HG03457 (cell line): ENCODE measurements around the gene CCSER1.
"Not testable (repeated sequence)": the region's sequence is repeated elsewhere in the genome, so short reads cannot be mapped to it uniquely, and the experiment has no call there.

Source experiments
- ATAC-seq: cut with Tn5 transposase; IDR thresholded peaks from one replicate; pipeline ENCODE4 v1.9.1; 2021; ENCODE audit warnings: moderate number of reproducible peaks; ENCODE audit not compliant: unreplicated experiment

CCSER1 gene

DNA sequence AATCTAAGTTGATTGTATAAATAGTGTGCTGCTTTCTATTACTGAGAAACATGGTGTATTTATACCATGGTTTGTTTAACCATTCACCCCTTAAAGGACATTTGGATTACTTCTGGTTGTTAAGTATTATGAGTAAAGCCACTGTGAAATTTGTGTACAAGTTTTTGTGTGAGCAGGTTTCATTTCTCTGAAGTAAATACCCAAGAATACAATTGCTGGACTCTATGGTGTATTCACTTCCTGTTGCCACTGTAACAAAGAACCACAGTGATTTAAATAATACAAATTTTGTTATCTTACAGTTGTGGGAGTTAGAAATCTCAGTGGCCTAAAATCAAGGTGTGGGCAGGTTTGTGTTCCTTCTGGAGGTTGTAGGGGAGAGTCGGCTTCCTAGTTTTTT lies 869.6 kb downstream of the CCSER1 start:
- ATAC-seq = peak; percentile 82

- ATAC-seq = no peak
Measured at GRCh38 chr4:91015861-91016260, 888.7 kb downstream of the CCSER1 start.

DNA sequence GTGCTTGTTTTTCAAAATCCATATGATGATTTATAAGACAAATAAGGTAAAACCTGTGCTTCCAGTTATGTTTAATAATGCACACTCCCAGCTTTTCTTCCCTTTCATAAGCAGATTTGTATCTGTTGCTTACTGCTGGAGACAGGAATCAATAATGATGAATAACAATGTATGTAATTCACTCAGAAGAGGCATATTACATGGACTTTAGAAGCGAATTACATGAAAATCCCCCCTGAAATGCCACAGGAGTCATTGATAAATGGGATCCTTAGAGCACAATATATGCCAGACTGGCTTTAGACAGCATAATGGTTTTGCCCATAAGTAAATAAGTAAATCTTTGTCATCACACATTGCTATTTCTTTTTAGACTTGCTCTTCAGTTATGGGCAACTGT lies 892.3 kb downstream of the CCSER1 start:
- no peak for ATAC-seq

- ATAC-seq = no peak
Measured at GRCh38 chr4:91025241-91026148, 898.3 kb downstream of the CCSER1 start.

DNA sequence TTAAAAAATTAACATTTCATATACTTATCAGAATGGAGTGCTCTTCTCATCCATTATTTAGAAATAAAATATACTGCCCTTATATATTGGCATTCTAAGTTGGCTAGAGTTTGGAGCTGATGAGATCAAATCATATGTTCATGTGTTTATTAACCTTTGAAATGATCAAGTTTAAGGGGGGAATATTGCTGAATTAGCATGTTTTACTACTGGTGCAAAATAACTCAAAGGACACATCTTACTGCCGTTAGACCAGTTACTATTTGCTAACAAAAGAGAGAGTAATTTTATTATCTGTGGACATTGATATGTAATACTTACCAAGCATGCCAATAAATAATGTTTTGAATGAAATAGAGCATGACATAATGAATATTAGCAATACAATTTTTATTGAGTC lies 901.0 kb downstream of the CCSER1 start:
- no peak for ATAC-seq

GRCh38 chr4:91031761-91032160 lies 904.6 kb downstream of the CCSER1 start:
- ATAC-seq = no peak

DNA sequence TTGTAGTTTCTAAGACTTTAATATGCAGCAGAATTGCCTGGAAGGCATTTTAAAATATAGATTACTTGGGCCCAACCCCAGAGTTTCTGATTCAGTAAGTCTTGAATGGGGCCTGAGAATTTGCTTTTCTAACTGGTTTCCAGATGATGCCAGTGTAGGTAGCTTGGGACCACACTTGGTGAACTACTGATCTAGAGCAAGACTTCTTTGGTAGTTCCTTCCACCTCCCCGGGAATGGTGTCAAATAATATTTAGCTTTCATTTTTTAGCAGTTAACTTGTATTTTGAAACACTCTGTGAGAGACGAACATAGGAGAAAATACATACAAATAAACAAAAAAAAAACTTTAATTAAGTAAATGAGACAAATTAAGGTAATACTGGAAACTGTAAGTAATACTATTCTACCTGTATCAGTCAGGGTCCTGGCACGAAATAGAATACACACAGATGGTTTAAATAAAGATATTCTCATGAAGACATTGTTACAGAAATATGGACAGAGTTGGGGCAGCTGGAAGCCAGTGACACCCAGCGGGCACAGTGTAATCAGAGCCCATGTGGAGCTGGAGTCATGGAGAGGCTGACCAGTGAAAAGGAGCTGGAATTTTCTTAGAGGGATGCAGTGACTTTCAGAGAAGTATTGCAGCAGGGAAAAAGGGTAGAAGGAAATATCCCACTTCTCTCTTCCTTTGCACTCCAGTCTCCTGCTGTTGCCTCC lies 905.7 kb downstream of the CCSER1 start:
- ATAC-seq = no peak

GRCh38 chr4:91035276-91035675 lies 908.1 kb downstream of the CCSER1 start:
- no peak for ATAC-seq

DNA sequence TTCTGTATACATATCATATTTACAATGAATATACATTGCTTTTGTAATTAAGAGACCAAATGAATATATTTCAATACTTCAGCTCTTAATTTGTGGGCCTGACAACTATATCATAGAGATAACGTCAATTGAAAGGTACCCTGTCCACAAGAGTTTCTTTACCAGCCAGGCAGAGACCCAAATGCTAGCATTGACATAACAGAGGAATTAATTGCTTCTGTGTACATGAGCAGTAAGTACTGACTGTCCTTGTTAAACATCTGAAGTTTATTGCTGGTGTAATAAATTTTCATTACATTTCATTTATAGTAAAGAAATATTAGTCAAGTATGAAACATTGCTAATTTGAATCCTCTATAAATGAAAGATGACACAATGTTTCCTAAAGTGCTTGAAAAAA lies 910.8 kb downstream of the CCSER1 start:
- no peak for ATAC-seq

- ATAC-seq = no peak
Measured at GRCh38 chr4:91057871-91058270, 930.7 kb downstream of the CCSER1 start.

- no peak for ATAC-seq
Measured at GRCh38 chr4:91058345-91058744, 931.2 kb downstream of the CCSER1 start.

DNA sequence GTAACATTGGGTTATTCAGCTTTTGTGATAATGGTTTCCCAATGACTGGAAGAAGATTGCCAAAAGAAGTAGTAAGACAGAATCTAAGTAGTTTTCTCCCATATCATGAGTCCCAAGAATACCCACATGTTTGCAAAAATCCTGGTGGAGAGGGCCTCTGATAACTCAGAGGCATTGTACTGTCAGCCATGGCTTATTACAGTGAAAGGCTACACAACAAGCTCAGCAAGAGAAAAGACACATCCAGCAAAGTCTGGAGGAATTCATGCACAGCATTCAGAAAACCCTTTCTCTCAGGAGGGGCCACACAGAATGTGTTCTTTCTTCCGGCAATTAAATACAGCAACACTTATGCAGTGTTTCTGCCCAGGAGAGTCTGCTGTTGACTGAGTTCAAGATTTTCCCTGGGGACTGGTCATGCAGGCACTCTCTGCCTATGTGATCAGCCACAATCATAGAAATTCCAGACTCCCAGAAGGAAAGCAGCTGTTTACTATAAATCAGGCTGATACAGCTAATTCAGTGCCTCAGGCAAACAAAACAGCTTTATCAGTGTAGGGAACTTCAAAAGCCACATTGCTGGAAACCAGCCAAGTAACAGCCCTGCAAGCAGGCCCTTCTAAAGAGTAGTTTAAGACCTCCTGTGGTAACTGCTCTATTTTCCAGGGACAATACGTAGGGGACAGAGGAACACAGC lies 937.1 kb downstream of the CCSER1 start:
- no peak for ATAC-seq

GRCh38 chr4:91065117-91065516 lies 937.9 kb downstream of the CCSER1 start:
- ATAC-seq = no peak

GRCh38 chr4:91070736-91071135 lies 943.5 kb downstream of the CCSER1 start:
- ATAC-seq = no peak

GRCh38 chr4:91076147-91076546 lies 949.0 kb downstream of the CCSER1 start:
- no peak for ATAC-seq

- ATAC-seq = no peak
Measured at GRCh38 chr4:91085961-91086360, 958.8 kb downstream of the CCSER1 start.

DNA sequence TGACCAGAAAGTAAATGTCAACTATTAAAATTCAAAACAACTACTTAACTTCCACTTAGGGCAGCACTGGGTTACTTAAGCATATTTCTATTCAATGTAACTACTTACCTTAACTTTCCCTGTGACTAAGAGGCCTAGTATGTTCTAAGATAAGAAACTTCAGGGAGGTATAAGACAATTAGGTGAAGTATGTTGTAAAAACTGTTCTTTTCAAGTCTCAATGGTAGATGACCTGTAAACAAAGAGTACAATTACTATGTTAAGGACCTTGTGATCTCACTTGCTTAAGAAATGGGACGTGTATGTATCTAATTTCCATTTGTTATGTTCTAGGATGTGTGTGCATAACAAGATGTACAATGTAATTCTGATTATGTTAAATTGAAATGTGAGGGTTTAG lies 960.5 kb downstream of the CCSER1 start:
- no peak for ATAC-seq

GRCh38 chr4:91089178-91089577 lies 962.0 kb downstream of the CCSER1 start:
- ATAC-seq = no peak

DNA sequence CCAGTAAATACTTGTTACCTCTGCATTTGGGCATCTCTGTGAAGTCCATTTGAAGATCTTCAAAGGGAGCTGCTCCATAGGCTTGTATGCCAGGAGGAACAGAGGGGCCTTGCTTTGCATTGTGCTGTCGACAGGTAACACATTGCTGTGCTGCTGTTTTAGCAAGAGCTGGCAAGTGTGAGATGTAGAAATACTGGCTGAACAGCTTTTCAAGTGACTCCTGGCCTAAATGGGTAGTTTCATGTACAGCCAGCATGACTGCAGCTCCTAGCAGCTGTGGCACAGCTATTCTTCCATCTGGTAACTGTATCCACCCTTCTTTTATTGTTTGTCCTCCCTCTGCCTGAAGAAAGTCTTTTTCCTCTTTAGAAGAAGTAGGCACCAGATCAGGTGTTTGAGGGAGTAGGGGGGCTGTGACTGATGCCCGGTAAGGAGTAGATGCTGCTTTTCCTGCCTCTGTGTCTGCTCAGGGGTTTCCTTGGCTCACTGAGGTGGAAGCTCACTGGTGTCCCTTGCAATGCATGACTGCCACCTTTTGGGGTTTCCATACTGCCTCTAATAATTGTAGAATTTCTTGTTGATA lies 965.3 kb downstream of the CCSER1 start:
- ATAC-seq = no peak

GRCh38 chr4:91094220-91094619 lies 967.0 kb downstream of the CCSER1 start:
- ATAC-seq = not testable (repeated sequence)

GRCh38 chr4:91099666-91100065 lies 972.5 kb downstream of the CCSER1 start:
- no peak for ATAC-seq
